ENCODE measurements around the gene KCNH4. TPM values are rescaled to one million over a fixed set of nuclear protein-coding genes. Genes with fewer than 3 reads are reported as not detected.

KCNH4 gene
- total and polyA plus RNA-seq, 2 of the 13 experiments (the other 11 are each of a cell fraction or from before 2014, with no cell fraction given) = 0.01 to 0.09 TPM

DNA sequence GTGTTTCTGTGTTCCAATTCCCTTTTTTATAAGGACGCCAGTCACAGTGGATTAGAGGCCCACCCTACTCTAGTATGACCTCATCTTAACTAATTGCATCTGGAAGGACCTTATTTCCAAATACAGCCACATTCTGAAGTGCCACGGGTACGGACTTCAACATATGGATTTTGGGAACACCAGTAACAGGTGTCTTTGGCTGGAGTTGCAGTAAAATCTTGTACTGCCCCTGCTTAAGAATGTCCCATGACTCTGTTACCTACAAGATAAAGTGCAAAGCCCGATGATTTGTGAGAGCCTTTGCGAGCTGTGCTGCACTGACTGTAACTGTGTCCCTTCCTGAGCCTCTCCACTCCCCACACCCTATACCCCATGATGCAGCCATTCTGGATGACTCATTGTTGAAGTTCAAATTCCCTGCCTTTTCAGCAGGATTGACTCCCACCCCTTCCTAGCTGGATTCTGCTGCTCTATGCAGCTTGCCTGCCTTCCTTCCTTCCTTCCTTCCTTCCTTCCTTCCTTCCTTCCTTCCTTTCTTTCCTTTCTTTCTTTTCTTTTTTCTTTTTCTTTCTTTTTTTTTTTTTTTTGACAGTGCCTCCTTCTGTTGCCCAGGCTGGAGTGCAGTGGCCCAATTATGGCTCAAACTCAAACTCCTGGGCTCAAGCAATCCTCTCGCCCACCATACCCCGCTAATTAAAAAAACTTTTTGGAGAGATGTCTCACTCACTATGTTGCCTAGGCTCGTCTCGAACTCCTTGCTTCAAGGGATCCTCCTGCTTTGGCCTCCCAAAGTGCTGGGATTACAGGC lies 2.2 kb upstream of the KCNH4 start (continued):
- TF ChIP-seq MIER2 (CRISPR knock-in tag; IDR thresholded peaks at IDR 0.05) (peak; percentile 91), EHMT2 (IDR thresholded peaks at IDR 0.05; ENCODE audit: borderline replicate concordance, low read depth, low read length) (no peak), EED (CRISPR knock-in tag; IDR thresholded peaks at IDR 0.05) (no peak), CREM (IDR thresholded peaks at IDR 0.05) (no peak), CREM (CRISPR knock-in tag; IDR thresholded peaks at IDR 0.05) (no peak), NBN (conservative IDR thresholded peaks at IDR 0.05) (no peak), ZNF766 (CRISPR knock-in tag; IDR thresholded peaks at IDR 0.05; ENCODE audit: borderline replicate concordance) (no peak), U2AF2 (IDR thresholded peaks at IDR 0.05; ENCODE audit: low read depth, low read length) (peak; percentile 94), ARNT (IDR thresholded peaks at IDR 0.05) (no peak), ZKSCAN8 (CRISPR knock-in tag; IDR thresholded peaks at IDR 0.05; ENCODE audit: borderline replicate concordance) (0 out of 2 replicates have a peak, but pooled peaks have one; percentile 17), IRX3 (CRISPR knock-in tag; IDR thresholded peaks at IDR 0.05; ENCODE audit: borderline replicate concordance, low read depth) (no peak), ZNF563 (CRISPR knock-in tag; IDR thresholded peaks at IDR 0.05) (no peak), HHEX (CRISPR knock-in tag; IDR thresholded peaks at IDR 0.05) (no peak)
- TF ChIP-seq, protein P1, sequence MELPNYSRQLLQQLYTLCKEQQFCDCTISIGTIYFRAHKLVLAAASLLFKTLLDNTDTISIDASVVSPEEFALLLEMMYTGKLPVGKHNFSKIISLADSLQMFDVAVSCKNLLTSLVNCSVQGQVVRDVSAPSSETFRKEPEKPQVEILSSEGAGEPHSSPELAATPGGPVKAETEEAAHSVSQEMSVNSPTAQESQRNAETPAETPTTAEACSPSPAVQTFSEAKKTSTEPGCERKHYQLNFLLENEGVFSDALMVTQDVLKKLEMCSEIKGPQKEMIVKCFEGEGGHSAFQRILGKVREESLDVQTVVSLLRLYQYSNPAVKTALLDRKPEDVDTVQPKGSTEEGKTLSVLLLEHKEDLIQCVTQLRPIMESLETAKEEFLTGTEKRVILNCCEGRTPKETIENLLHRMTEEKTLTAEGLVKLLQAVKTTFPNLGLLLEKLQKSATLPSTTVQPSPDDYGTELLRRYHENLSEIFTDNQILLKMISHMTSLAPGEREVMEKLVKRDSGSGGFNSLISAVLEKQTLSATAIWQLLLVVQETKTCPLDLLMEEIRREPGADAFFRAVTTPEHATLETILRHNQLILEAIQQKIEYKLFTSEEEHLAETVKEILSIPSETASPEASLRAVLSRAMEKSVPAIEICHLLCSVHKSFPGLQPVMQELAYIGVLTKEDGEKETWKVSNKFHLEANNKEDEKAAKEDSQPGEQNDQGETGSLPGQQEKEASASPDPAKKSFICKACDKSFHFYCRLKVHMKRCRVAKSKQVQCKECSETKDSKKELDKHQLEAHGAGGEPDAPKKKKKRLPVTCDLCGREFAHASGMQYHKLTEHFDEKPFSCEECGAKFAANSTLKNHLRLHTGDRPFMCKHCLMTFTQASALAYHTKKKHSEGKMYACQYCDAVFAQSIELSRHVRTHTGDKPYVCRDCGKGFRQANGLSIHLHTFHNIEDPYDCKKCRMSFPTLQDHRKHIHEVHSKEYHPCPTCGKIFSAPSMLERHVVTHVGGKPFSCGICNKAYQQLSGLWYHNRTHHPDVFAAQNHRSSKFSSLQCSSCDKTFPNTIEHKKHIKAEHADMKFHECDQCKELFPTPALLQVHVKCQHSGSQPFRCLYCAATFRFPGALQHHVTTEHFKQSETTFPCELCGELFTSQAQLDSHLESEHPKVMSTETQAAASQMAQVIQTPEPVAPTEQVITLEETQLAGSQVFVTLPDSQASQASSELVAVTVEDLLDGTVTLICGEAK (IDR thresholded peaks at IDR 0.05) = 0 out of 2 replicates have a peak, but pooled peaks have one; percentile 8
- TF ChIP-seq, protein P1 (CRISPR knock-in tag; IDR thresholded peaks at IDR 0.05) = no peak; the same call in 1 of the 2 replicates
- TF ChIP-seq, protein P2, sequence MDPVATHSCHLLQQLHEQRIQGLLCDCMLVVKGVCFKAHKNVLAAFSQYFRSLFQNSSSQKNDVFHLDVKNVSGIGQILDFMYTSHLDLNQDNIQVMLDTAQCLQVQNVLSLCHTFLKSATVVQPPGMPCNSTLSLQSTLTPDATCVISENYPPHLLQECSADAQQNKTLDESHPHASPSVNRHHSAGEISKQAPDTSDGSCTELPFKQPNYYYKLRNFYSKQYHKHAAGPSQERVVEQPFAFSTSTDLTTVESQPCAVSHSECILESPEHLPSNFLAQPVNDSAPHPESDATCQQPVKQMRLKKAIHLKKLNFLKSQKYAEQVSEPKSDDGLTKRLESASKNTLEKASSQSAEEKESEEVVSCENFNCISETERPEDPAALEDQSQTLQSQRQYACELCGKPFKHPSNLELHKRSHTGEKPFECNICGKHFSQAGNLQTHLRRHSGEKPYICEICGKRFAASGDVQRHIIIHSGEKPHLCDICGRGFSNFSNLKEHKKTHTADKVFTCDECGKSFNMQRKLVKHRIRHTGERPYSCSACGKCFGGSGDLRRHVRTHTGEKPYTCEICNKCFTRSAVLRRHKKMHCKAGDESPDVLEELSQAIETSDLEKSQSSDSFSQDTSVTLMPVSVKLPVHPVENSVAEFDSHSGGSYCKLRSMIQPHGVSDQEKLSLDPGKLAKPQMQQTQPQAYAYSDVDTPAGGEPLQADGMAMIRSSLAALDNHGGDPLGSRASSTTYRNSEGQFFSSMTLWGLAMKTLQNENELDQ (CRISPR knock-in tag; IDR thresholded peaks at IDR 0.05; ENCODE audit: borderline replicate concordance) = no peak
- TF ChIP-seq, protein P3, sequence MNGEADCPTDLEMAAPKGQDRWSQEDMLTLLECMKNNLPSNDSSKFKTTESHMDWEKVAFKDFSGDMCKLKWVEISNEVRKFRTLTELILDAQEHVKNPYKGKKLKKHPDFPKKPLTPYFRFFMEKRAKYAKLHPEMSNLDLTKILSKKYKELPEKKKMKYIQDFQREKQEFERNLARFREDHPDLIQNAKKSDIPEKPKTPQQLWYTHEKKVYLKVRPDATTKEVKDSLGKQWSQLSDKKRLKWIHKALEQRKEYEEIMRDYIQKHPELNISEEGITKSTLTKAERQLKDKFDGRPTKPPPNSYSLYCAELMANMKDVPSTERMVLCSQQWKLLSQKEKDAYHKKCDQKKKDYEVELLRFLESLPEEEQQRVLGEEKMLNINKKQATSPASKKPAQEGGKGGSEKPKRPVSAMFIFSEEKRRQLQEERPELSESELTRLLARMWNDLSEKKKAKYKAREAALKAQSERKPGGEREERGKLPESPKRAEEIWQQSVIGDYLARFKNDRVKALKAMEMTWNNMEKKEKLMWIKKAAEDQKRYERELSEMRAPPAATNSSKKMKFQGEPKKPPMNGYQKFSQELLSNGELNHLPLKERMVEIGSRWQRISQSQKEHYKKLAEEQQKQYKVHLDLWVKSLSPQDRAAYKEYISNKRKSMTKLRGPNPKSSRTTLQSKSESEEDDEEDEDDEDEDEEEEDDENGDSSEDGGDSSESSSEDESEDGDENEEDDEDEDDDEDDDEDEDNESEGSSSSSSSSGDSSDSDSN (CRISPR knock-in tag; IDR thresholded peaks at IDR 0.05) = no peak

Measured in HepG2 (cell line).